Activated T-cell treated with anti-CD3 and anti-CD28 coated beads for 4 hours (primary cell): ENCODE results near the gene USP38.
"Not testable (repeated sequence)": the region's sequence is repeated elsewhere in the genome, so short reads cannot be mapped to it uniquely, and the experiment has no call there.

ENCODE experiments used
- DNase-seq: peaks from one replicate; pipeline ENCODE4 v3.0.0-alpha.2; 2020

USP38 gene

DNA sequence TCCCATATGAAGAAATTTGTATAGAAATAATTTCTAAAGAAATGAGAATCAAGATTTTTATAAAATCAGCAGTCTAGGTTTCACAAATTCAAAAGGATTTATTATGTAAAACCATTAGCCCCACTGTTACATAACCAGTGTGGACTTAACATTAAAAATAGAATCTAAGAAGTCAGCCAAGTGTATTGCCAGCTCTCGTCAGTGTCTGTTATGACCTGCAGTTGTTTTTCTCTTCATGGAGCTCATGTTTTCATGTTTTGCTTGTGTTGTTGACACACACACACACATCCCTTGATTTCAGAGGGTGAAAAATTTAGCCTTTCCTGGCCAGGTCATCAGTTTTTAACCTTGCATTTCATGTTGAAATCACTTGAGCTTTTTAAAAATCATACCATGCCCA is 39.5 kb downstream of the USP38 start:
- DNase-seq, result no peak

DNA sequence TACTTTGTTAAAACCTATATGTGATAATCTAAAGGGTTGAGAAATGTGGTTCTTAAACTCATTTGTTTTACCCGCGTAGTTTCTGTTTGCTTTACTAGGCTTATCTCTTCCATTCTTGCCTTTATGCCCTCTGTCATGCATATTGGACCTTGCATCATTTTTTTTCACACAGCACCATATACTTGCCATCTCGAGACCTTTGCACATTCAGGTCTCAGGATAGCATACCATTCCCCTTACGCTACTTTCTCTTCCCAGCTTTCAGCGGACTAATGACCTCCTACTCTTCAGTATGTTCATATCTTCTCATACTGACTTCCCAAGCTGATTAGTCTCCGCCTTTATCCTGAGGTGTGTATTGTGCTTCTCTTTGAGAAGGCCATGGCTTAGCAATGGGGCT is 40.5 kb downstream of the USP38 start:
- no peak for DNase-seq

DNA sequence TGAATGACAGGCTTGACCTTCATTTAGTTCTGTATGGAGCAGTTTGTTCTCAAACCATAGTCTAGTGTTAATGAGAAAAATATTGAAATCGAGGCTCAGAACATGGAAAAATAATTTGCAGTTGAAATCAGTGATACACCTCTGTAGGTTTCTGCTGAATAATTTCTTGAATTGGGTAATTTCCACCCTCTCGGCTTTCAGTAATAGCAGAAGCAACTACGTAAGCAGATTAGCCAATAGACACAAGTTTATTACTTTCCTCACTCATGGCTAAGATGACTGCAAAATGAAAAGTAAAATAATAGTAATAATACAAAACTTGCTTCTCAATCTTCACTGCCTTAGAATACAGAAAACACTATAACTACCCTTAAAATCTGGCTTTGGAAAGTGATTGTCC is 46.0 kb downstream of the USP38 start:
- DNase-seq, result no peak

DNA sequence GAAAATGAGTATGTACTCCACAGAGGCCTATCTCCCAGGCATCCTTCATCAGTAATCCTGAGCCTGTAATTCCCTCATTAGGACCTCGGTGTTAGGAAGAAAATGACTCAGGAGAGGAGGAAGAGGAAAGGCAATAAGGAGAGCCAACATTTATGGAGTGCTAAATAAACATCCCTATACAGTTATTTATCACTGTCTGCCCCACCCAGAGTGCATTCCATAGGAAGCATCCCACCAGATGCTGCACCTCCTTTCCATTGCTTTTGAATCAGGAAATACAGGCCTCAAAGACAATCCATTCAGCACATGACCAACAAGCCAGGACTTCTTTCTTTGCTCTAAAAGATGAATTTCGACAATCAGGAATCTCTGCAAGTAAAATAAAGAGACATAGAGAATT is 47.6 kb downstream of the USP38 start:
- DNase-seq, result no peak

DNA sequence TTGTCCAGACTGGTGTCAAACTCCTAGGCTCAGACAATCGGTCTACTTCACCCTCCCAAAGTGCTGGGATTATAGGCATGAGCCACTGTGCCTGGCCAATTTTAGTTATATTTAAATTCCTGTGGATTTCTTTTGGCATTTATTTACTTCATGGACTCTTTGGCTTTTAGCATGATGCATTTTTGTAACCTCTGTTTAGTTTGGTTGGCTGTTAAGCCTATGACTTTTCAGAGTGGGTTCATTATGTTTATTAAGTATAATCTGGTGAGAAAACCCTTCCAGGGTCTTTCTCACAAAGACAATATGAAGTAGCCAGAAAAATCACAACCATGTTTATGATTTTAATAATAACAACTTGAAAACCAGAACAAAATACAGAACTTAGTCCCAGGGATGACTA is 49.4 kb downstream of the USP38 start:
- no peak for DNase-seq

DNA sequence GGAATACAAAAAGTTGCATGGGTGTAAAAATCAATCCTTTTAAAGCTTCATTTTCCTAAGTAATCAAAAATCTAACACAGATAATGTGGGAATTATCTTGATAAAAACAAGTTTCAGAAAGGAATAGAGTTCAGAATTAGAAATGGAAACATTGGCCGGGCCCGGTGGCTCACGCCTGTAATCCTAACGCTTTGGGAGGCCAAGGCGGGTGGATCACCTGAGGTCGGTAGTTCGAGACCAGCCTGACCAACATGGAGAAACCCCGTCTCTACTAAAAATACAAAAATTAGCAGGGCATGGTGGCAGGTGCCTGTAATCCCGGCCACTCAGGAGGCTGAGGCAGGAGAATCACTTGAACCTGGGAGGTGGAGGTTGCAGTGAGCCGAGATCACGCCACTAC is 52.5 kb downstream of the USP38 start:
- not testable (repeated sequence) for DNase-seq

DNA sequence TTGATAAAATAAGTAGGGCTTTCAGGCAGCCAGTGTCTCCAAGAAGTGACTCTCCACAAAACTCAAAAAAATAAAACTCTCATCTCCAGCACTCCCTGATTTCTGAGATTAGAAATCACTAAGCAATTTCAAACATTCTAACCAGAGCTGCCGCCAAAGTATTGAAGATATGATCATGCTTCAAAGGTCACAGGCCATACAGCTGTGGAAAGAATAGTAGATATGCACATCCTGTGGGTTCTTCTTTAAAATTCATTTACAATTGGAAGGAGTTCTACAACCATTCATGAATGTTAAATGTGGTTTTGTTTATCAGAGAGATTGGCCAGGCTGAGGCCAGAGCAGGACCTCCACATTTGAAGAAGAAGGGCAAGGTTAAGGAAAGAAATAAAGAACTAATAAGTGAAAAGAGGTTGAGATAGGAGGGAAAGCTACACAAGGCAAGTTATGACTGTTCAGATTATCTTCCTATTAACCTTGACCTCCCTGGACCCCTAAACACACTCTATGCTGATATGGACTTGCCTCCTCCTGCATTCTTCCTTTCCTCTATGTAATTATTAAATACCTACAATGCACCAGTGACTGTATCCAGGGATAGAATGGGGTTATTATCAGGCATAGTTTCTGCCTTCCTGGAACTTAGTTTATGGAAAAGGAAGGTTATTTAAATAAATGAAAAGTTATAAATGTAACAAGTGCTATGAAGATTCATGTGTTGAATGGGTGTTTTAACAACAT is 56.4 kb downstream of the USP38 start:
- no peak for DNase-seq

DNA sequence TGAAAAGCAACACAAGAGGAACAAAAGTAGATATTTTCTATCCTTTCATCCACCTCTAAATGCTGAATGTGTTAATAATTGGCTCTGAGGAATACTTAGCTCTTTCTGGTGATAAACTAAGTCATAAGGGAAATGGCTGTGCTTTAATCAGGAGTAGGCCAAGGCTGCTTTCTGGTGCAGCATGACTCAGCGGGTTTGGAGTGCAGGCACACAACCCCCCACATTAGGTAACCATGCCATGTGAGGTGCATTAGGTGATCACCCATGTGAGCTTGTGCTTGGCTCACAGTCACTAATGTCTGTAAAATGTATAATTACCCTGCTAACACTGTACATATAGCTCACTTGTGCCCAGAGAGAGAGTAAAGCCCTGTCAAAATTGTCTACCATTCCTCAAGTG is 57.2 kb downstream of the USP38 start:
- no peak for DNase-seq

DNA sequence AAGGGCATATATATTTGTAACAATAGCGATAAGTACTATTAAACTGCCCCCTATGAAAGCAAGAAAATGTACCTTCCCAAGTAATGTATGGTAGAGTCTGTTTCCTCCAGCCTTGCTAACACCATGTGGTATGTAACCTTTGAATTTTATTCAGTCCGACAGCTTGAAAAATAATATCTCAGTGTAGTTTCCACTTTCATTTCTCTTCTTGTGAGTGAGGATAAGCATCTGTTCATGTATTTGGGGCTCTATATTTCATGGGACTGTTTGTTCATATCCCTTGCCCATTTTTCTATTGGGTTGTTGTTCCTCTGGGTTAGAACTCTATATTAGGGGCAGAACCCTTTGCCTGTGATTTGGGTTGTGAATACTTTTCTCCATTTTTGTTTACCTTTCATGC is 58.3 kb downstream of the USP38 start:
- no peak for DNase-seq

DNA sequence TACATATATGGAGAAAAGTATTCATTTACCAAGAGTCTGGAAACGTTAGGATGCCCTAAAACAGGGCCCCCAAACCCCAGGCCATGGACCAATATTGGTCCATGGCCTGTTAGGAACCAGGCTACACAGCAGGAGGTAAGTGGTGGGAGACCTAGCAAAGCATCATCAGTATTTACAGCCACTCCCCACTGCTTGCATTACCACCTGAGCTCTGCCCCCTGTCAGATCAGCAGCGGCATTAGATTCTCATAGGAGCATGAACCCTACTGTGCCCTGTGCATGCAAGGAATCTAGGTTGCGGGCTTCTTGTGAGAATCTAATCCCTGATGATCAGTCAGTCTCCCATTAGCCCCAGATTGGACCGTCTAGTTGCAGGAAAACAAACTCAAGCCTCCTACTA is 62.3 kb downstream of the USP38 start:
- no peak for DNase-seq

DNA sequence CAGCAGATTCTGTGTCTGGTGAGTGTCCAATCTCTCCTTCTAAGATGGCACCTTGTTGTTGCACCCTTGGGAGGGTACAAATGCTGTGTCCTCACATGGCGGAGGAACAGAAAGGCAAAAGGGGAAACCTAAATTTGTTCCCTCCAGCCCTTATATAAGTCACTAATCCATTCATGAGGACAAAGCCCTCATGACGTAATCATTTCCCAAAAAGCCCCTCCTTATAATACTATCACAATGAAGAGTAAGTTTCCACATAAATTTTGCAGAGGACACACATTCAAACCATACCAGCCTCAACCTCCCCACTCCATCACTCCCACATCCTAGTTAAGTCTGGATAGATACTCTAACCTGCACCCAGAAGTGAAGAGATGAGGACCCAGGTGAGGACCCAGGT is 63.1 kb downstream of the USP38 start:
- no peak for DNase-seq

DNA sequence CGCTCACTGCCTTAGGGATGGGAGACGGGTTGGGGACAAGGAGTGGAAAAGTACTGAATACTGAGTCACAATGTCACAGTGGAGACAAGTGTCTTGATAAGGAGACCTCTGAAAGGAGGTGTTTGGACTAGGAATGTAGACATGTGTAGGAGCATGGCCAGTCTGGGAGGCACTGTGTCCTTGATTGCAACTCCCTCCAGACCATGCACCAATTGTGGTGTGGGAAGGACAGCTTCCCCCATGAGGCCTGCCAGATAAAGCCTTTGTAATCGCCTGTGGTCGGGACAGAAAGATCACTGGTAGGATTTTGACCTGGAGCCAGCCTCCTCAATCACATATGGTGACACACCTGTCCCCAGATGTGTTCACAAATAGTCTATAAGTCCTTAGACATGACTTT is 64.1 kb downstream of the USP38 start:
- no peak for DNase-seq

DNA sequence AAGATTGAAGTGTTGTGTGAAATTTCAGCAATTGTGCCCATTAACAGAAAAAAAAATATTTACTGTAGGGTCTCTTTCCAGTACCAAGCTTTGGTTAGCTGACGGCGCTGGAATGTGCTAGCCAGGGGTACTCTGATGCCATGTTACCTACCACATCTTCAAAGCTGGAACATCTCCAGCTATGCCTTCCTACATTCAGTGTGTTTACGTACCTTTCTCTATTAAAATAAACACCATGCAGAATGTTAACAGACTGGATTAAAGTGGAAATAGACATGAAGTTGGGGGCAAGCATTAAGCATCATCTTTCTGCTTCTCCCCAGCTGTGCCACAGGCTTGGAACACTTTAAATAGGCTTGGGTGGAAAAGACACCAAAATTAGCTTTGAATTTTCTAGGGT is 65.9 kb downstream of the USP38 start:
- no peak for DNase-seq

DNA sequence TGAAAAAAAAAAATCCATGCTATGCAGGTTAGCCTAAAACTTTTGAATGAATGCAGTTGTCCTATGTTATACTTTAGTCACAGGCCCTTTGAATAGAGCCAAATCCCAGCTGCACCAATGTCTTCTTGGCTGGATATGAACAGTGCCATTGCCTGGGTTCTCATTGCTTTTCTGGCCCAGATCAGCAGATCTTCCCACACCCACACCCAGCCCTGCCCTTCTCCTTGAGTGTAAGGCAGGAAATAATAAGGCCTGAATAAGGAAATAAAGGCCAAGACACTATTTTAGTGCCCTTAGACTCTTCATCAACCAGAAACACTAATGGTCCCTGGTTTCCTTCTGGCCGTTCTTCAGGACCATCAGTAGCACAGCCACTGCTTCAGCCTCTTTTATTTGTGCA is 66.6 kb downstream of the USP38 start:
- DNase-seq, result no peak

DNA sequence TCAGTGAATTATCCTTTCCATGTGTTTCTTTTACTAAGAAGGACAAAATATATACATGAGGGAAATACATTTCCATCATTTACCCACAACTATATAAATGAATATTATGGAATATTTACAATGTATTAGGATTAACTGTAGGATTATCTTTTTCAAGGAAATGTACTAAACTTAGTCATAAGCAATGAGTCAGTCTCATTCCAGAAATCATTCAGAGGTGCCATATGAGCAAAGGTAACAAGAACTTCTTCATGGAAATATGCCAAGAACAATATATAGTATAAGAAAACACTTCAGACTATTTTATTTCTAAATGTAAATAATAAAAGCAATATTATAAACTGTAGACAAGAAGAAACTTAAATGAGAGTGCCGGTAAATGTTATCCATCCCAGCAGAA is 67.1 kb downstream of the USP38 start:
- no peak for DNase-seq

DNA sequence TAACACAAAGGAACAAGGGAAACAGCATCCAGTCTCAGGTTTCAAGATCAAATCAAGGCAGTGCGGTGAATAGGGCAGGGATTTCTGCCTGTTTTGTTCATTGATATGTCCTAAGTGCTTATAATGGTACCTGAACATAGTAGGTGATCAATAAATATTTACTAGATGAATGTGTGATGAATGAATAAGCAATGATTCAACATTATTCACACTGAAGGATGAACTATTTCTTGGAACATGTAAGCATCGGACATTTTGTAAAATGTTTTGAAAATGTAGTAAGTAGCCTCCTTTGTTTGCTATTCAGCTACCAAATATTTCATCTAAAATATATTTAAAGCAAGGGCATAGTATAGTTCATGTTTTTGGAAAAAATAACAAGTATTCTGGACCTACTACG is 67.8 kb downstream of the USP38 start:
- DNase-seq, result no peak

DNA sequence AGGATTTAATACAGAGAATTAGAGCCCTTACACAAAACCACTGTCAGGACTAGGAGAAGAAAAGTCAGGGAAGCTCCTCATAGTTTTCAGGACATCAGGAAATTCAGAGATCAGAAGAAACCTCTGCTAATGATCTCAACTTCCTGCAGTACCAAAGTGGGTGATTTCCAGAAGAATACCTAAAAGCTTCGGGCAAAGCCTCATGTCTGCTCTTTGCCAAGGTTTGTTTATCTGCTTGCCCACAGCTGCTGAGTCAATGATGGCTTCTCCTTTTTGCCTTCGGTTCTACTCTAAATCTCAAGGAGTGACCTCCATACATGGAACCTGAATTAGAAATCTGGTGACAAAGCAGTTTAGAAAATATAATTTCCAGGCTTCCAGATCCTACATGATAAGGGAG is 68.4 kb downstream of the USP38 start:
- DNase-seq, result no peak

DNA sequence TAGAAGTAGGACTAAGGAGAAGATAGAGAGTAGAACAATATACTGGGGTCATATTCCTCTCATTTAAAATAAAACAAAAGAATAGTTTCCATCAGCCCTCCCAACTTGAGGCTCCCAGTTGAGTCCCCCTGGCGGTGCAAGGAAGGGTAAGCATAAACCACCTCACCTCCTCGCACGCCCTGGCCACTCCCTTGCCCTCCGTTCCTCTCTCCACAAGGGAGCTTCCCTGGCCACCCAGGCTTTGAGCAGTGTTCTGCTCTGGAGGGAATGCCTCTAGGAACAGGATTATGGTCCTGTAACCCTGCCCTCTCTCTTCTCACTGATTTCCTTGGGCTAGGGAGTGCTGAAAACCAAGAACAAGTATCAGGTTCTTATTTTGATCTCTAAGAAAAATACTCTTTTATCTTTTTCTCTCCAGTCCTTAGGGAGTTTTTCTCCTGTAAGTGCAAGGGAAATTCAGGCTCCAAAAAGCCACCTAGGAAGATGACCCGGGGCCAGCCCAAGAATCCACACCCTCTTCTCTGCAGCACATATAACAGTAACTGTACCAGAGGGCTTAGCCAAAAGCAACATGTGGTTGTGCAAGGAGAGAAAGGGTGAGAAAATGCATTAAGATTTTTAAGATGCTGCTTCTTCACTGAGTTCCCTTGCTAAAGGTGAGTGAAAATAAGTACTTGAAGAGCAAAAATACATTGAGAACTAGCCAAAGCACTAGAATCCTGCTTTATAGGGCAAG is 69.9 kb downstream of the USP38 start:
- no peak for DNase-seq

DNA sequence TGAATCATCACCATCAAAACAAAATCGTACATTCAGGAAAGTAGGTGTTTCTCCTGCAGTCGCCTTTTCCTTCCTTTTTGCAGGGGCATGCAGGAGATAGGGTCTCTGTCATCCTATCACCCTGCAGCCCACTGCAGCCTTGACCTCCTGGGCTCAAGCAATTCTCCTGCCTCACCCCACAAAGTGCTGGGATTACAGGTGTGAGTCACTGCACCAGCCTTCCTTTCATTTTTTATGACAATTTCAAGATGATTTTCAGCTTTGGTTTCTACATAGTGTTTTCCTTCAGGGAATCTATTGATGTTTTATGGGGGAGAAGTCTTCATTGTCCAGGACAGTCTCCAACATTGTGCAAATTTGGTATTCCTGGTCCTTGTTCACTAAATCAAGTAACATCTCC is 71.7 kb downstream of the USP38 start:
- DNase-seq, result no peak

DNA sequence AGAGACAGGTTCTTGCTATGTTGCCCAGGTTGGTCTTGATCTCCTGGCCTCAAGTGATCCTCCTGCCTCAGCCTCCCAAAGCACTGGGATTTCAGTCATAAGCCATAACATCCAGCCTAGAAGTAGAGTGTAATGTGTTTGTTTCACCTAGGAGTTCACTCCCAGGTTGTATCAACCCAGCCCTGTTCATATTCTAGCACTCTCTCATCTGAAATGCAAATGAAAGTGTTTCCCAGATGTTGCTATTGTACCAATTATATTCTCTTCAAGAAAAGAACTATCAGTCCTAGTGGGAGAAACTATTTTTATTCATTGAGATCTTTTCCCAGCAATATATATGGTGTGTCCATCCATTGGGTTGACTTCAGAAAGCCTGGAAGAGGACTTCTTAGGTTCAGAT is 72.6 kb downstream of the USP38 start:
- DNase-seq, result no peak

DNA sequence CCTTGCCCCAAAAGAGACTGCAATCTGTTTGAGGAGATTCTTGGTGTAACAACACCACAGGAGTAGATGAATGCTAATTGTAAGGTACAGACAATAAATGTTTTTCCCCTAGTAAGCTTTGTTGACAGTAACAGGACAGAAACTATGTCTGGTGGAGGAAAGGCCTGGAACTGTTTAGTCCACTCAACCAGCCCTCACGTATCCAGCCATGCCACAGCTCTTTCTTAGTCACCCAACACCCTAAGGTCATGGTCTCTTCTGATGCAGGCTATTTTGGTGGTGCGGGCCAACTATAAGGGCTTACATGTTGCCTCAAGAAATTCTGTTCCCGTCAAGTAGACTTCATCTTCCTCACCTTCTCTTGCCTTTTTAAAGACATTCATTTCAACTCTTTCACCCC is 76.0 kb downstream of the USP38 start:
- DNase-seq, result no peak

DNA sequence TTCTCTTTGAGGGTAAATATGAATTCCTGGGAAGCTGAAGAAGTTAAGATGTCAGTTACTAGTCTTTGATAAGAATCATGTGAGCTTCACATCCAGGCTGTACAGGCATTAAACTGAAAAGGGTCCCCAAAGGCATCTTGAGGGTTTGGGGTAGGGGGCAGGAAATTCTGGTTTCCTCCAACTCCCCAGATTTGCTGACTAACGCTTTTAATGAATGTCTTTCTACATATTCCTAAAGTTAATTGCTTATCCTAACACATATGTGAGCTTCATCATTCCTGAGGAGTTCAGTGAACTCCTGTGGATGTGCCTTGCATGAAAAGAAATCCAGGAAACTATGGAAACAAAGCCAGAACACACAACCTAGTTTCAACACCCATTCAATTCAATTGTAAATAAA is 78.1 kb downstream of the USP38 start:
- DNase-seq, result no peak

DNA sequence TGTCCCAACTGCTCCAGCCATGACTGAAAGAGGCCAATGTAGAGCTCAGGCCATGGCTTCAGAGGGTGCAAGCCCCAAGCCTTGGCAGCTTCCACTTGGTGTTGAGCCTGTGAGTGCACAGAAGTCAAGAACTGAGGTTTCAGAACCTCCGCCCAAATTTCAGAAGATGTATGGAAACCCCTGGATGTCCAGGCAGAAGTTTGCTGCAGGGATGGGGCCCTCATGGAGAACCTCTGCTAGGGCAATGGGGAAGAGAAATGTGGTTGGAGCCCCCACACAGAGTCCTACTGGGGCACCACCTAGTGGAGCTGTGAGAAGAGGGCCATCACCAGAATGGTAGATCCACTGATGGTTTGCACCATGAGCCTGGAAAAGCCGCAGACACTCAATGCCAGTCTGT is 83.0 kb downstream of the USP38 start:
- DNase-seq, result not testable (repeated sequence)

DNA sequence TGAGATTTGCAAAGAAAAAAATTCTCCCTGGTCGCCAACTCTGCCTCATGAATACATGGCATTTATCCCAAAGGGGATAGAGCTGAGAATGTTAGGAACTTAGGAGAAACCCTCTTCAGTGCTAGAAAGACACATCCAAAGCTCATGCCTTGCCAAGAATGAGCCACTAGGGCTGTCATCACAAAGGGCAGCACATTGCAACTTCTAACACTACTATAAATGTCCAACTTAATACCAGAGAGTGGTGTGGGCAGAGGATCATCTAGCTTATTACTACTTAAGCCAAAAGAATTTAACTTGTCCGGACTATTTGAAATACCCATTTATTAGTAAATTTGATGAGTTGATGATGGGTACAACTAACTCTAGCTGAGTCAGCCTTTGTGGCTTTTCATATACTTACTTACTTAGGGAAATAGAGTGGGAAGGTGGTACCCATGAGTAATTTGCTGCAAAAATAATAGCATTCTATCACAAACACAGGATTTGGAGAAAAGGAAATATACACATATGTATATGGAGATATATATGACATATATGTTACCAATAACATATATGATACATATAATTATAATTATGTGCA is 85.6 kb downstream of the USP38 start:
- no peak for DNase-seq
